ENCODE results near the gene LIF. TPM values are rescaled to one million over a fixed set of nuclear protein-coding genes. Genes with fewer than 3 reads are reported as not detected.

LIF gene
- polyA plus RNA-seq, 2 of the 4 experiments (the other 2 are of a cell fraction) = 40.7 to 54.5 TPM

DNA sequence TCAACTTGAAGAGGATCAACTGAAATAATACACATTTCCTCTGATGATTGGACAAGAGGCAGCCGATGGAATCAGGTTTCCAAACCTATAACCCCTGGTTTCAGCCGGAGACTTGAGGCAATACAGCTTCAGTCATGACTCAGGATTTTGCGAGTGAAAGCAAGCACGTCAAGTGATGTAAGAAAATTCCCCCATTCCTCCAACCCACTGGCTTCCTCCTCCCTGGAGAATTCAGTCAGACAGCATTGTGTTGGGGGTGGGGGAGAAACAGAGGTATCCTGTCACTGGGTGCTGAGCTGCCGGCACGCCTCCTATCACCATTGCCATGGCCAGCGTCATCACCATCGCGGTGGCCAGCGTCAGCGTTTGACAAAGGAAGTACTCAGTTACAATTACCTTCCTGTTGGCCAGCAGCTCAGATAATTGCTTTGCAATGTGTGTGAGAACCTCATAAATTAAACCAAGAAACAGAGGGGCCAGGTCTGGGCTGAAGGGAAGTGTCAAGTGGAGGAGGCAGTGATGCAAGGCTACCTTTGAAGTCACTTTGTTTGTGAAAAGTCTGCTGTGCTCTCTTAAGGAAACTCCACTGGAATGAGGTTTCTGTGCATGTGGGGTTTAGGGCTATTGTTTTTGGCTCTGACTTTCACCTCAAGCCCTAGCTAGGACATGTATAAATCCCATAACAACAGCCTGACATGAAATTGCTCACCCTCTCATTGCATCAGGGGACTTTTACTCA, 50.2 kb downstream of the LIF start:
- Histone ChIP-seq H3K4me2 (peak overlapping the region; percentile 62), H3K27ac (peak overlapping the region; percentile 95 to 100), H3K9me3 (peaks cover 9% of the 10 kb centered on the region; the same call in 2 of the 3 replicates), H3K4me3 (no peak overlapping the region), H3K4me1 (peaks cover 70% of the 10 kb centered on the region)
- FAIRE-seq (peak; percentile 65), ATAC-seq (peak; percentile 87 to 91), DNase-seq (ENCODE audit: low read depth in 1 of 2, low spot score in 1 of 2) (peak; percentile 83 to 100)
- ChIA-PET CTCF (interaction anchor here (0.9 to 2.0 kb wide), 7 partner anchors 8 to 92 kb away, joined by 3 to 8 read pairs (median 4); no protein-coding TSS in a partner anchor), POLR2A (interaction anchor here (0.6 to 2.7 kb wide), 11 partner anchors 11 to 547 kb away, joined by 3 to 47 read pairs (median 6); partner anchors contain the start of gene RNF215)
- 0% methylated on average over 10 of the region's 11 CpGs for WGBS (ENCODE audit: missing lambda C conversion rate)
- TF ChIP-seq, protein P1, sequence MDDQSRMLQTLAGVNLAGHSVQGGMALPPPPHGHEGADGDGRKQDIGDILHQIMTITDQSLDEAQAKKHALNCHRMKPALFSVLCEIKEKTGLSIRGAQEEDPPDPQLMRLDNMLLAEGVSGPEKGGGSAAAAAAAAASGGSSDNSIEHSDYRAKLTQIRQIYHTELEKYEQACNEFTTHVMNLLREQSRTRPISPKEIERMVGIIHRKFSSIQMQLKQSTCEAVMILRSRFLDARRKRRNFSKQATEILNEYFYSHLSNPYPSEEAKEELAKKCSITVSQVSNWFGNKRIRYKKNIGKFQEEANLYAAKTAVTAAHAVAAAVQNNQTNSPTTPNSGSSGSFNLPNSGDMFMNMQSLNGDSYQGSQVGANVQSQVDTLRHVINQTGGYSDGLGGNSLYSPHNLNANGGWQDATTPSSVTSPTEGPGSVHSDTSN (IDR thresholded peaks at IDR 0.05) = peak; percentile 78; the same call in 1 of the 2 replicates
- TF ChIP-seq, protein P2, sequence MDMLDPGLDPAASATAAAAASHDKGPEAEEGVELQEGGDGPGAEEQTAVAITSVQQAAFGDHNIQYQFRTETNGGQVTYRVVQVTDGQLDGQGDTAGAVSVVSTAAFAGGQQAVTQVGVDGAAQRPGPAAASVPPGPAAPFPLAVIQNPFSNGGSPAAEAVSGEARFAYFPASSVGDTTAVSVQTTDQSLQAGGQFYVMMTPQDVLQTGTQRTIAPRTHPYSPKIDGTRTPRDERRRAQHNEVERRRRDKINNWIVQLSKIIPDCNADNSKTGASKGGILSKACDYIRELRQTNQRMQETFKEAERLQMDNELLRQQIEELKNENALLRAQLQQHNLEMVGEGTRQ (IDR thresholded peaks at IDR 0.05) = no peak
- peak; percentile 96 to 99; a peak in 4 of 5 replicates for TF ChIP-seq EP300 (IDR thresholded peaks at IDR 0.05)
- TF ChIP-seq, protein P3, sequence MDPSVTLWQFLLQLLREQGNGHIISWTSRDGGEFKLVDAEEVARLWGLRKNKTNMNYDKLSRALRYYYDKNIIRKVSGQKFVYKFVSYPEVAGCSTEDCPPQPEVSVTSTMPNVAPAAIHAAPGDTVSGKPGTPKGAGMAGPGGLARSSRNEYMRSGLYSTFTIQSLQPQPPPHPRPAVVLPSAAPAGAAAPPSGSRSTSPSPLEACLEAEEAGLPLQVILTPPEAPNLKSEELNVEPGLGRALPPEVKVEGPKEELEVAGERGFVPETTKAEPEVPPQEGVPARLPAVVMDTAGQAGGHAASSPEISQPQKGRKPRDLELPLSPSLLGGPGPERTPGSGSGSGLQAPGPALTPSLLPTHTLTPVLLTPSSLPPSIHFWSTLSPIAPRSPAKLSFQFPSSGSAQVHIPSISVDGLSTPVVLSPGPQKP (IDR thresholded peaks at IDR 0.05; ENCODE audit: low read depth, low read length) = no peak
- TF ChIP-seq, protein P4, sequence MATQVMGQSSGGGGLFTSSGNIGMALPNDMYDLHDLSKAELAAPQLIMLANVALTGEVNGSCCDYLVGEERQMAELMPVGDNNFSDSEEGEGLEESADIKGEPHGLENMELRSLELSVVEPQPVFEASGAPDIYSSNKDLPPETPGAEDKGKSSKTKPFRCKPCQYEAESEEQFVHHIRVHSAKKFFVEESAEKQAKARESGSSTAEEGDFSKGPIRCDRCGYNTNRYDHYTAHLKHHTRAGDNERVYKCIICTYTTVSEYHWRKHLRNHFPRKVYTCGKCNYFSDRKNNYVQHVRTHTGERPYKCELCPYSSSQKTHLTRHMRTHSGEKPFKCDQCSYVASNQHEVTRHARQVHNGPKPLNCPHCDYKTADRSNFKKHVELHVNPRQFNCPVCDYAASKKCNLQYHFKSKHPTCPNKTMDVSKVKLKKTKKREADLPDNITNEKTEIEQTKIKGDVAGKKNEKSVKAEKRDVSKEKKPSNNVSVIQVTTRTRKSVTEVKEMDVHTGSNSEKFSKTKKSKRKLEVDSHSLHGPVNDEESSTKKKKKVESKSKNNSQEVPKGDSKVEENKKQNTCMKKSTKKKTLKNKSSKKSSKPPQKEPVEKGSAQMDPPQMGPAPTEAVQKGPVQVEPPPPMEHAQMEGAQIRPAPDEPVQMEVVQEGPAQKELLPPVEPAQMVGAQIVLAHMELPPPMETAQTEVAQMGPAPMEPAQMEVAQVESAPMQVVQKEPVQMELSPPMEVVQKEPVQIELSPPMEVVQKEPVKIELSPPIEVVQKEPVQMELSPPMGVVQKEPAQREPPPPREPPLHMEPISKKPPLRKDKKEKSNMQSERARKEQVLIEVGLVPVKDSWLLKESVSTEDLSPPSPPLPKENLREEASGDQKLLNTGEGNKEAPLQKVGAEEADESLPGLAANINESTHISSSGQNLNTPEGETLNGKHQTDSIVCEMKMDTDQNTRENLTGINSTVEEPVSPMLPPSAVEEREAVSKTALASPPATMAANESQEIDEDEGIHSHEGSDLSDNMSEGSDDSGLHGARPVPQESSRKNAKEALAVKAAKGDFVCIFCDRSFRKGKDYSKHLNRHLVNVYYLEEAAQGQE (IDR thresholded peaks at IDR 0.05) = no peak
- TF ChIP-seq ZFP36 (IDR thresholded peaks at IDR 0.05; ENCODE audit: borderline replicate concordance, partially characterized antibody) = no peak
- TF ChIP-seq NPAS2 (CRISPR knock-in tag; IDR thresholded peaks at IDR 0.05; ENCODE audit: borderline replicate concordance) = no peak
- peak; percentile 85 to 87 for TF ChIP-seq CEBPB (IDR thresholded peaks at IDR 0.05)
- TF ChIP-seq JUNB (IDR thresholded peaks at IDR 0.05) = no peak; the same call in none of the 2 replicates
- TF ChIP-seq TP53 (CRISPR knock-in tag; IDR thresholded peaks at IDR 0.05) = no peak
- no peak for TF ChIP-seq CBX8 (IDR thresholded peaks at IDR 0.05)
- TF ChIP-seq HOXA7 (CRISPR knock-in tag; IDR thresholded peaks at IDR 0.05) = 0 out of 2 replicates have a peak, but pooled peaks have one; percentile 56
- TF ChIP-seq KDM5A (IDR thresholded peaks at IDR 0.05) = no peak
- no peak for TF ChIP-seq ZC3H11A (IDR thresholded peaks at IDR 0.05)
- no peak for TF ChIP-seq HEYL (CRISPR knock-in tag; IDR thresholded peaks at IDR 0.05)
- no peak for TF ChIP-seq KDM1A (IDR thresholded peaks at IDR 0.05; ENCODE audit: low read depth)
- peak; percentile 95 for TF ChIP-seq GATA3 (IDR thresholded peaks at IDR 0.05; ENCODE audit: borderline replicate concordance)
- TF ChIP-seq, protein P5, sequence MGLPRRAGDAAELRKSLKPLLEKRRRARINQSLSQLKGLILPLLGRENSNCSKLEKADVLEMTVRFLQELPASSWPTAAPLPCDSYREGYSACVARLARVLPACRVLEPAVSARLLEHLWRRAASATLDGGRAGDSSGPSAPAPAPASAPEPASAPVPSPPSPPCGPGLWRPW (IDR thresholded peaks at IDR 0.05) = peak; percentile 68
- peak; percentile 61 for TF ChIP-seq FOSL2 (IDR thresholded peaks at IDR 0.05)
- TF ChIP-seq FOSL2 (CRISPR knock-in tag; IDR thresholded peaks at IDR 0.05) = peak; percentile 88
- TF ChIP-seq HOXB5 (CRISPR knock-in tag; IDR thresholded peaks at IDR 0.05) = peak; percentile 60; the same call in 1 of the 2 replicates
- TF ChIP-seq HOXB13 (CRISPR knock-in tag; IDR thresholded peaks at IDR 0.05; ENCODE audit: low read depth) = peak; percentile 25; the same call in 1 of the 2 replicates
- no peak for TF ChIP-seq FOSB (CRISPR knock-in tag; IDR thresholded peaks at IDR 0.05)
- TF ChIP-seq MAFK (IDR thresholded peaks at IDR 0.05; ENCODE audit: partially characterized antibody) = peak; percentile 96
- peak; percentile 86 for TF ChIP-seq RARB (CRISPR knock-in tag; IDR thresholded peaks at IDR 0.05)
- TF ChIP-seq RNF2 (IDR thresholded peaks at IDR 0.05; ENCODE audit: borderline replicate concordance, low read depth) = no peak
- TF ChIP-seq RAD21 (conservative IDR thresholded peaks at IDR 0.05 in 1 of 2, IDR thresholded peaks at IDR 0.05 in 1 of 2) = peak in 1 of 2 experiments; percentile 36; a peak in 3 of 5 replicates
- no peak for TF ChIP-seq CHD4 (IDR thresholded peaks at IDR 0.05; ENCODE audit: borderline replicate concordance)
- TF ChIP-seq BHLHE40 (IDR thresholded peaks at IDR 0.05; ENCODE audit: low read depth, low read length) = no peak
- TF ChIP-seq MAZ (IDR thresholded peaks at IDR 0.05; ENCODE audit: borderline replicate concordance, low read depth, low read length) = no peak
- TF ChIP-seq, protein P6, sequence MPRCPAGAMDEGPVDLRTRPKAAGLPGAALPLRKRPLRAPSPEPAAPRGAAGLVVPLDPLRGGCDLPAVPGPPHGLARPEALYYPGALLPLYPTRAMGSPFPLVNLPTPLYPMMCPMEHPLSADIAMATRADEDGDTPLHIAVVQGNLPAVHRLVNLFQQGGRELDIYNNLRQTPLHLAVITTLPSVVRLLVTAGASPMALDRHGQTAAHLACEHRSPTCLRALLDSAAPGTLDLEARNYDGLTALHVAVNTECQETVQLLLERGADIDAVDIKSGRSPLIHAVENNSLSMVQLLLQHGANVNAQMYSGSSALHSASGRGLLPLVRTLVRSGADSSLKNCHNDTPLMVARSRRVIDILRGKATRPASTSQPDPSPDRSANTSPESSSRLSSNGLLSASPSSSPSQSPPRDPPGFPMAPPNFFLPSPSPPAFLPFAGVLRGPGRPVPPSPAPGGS (IDR thresholded peaks at IDR 0.05) = peak; percentile 79; the same call in 2 of the 3 replicates
- TF ChIP-seq, protein P7, sequence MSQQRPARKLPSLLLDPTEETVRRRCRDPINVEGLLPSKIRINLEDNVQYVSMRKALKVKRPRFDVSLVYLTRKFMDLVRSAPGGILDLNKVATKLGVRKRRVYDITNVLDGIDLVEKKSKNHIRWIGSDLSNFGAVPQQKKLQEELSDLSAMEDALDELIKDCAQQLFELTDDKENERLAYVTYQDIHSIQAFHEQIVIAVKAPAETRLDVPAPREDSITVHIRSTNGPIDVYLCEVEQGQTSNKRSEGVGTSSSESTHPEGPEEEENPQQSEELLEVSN (IDR thresholded peaks at IDR 0.05; ENCODE audit: borderline replicate concordance, low read depth) = no peak

Data from A549 (cell line).